ENCODE data around the gene WDR11.
"Not testable (repeated sequence)": the region's sequence is repeated elsewhere in the genome, so short reads cannot be mapped to it uniquely, and the experiment has no call there.

The WDR11 gene

DNA sequence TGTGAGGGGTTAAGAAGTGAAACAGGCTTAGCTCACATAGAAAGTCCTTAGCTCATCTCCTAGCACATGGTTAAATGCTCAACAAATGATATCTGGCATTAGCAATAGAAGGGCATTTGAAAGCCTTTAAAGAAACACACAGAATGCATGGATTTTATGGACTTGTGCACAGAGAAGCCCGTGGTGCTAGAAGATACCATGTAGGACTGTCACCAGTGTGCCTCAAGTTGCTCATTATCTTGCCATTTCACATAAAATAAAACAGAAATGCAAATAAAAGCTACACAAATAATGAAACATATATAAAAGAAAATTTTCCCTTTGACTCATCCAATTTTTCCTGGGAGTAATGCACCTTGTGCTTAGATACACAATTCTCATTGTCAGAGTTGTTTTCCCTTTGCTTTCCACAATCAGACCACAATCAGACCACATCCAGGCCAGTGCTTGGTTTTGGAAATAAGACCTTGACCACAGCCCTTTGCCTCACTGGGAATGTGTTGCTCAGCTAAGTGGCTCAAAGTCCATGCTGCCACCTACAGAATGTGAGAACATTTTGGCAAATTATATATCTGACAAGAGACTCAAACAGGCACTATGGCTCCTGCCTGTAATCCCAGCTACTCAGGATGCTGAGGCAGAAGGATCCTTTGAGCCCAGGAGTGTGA, 9.5 kb upstream of the WDR11 start:
- no peak for DNase-seq

DNA sequence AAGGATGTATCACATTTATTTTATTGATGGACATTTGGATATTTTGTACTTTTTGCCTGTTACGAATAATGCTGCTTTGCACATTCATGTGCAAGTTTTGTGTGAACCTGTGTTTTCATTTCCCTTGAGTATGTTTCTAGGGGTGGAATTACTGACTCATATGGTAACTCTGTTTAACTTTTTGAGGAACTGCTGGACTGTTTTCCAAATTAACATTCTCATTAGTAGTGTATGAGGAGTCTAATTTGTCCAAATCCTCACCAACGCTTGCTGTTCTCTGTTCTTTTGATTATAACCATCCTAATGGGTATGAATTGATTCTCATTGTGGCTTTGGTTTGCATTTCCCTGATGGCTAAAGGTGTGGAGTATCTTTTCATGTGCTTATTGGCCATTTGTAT, 3.2 kb downstream of the WDR11 start:
- no peak for DNase-seq

DNA sequence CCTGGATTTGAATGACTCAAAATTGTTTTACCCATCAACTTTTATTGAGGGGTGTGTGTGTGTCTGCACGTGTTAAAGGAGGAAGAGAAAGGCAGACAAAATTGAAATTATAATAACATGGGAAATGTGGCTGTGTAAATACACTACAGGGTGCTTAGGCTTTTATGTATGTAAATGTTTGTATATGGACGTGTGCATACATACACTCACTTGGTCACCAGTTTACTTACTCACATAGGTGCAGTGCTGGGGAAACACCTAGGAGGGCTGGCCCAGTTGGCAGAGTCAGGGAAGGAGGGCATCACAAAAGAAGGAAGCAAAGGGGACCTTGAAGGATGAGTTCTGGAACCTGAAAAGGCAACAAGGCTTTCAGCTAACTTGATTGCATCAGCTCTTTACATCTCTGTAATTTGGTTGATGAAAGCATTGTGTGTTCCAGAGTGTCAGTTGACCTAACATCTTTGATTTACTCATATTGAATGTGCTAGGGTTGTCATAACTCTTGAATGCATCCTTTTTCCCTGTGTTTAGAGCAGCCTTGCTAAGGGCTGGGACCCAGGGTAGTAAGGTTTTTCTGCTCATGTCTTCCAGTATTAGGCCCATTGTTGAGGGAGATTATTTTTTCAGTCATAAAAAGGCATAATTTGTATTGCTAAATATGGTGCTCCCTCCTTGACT, 10.2 kb downstream of the WDR11 start:
- no peak for DNase-seq

- DNase-seq = peak; percentile 5
Measured at GRCh38 chr10:120873741-120874140, 22.6 kb downstream of the WDR11 start.

GRCh38 chr10:120883071-120883470, 31.9 kb downstream of the WDR11 start:
- DNase-seq = no peak

DNA sequence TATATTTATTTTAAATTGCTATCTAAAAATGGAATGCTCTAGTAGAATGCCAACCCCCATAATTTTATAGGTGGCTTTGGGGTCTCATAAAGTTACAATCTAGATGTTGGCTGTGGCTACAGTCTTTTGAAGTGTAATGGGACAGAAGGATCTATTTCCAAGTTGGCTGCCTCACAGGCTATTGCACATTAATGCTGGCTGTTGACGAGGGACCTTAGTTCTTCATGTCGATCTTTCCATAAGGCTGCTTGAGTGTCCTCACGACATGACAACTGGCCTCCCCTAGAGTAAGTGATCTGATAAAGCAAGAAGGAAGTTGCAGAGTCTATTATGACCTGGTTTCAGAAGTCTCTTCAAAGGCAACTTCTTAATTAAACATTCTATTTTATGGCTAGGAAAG, 36.3 kb downstream of the WDR11 start:
- DNase-seq = no peak

- DNase-seq = no peak
Measured at GRCh38 chr10:120891365-120891764, 40.2 kb downstream of the WDR11 start.

GRCh38 chr10:120894556-120894955, 43.4 kb downstream of the WDR11 start:
- DNase-seq = no peak

DNA sequence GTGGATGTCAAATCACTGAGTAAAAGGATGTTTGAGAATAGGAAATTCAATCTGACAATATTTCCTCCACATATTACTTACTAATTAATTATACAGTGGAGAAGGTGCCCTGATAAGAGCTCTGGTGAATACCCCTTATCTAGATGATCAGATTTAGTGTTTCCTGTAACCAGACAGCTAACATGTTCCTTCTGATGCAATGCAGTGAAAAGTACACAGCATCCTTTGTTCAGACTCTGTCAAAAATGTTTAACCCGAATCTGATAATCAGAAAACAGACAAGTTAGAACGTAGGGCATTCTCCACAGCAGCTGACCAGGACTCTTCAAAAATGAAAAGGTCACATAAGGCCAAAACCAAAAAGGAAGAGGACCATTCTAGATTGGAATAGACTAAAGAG, 46.2 kb downstream of the WDR11 start:
- peak; percentile 74 for DNase-seq

DNA sequence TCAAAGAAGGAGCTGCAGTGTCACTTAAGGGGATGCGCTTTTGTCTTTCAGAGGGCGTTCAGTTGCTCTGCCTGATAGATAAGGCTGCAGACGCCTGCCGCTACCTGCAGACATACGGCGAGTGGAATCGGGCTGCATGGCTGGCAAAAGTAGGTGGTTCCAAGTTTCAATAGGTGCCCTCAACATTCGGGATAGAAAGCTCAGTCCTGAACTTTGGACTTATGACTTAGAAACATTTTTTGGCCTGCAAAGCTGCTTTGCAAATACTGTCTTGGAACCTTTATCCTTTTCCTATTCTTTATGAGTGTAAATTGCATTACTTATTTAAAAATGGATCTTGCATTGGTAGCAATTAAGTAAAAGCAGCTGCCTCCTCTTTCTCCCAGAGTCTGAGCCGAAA, 54.1 kb downstream of the WDR11 start:
- DNase-seq = no peak

GRCh38 chr10:120917521-120918250, 66.5 kb downstream of the WDR11 start:
- DNase-seq = no peak

GRCh38 chr10:120923886-120924285, 72.7 kb downstream of the WDR11 start:
- not testable (repeated sequence) for DNase-seq

DNA sequence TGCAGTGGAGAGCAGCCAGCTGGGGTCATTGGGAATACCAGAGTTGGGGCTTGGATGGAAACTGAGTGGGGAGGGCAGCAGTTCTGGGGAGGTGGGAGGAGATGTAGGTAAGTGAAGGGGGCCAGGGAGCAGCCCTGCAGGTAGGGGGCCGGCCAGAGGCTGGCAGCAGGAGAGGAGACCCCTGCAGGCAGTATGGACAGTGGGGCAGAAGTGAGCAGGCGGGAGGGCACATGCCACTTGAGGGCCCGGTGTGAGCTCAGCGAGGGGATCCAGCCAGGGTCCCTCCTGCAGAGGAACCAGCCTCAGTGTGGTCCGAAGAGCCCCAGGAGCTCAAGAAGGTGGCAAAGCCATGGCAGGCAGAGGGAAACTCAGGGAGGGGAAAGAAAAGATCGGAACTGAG, 75.4 kb downstream of the WDR11 start:
- no peak for DNase-seq

GRCh38 chr10:120927352-120927751, 76.2 kb downstream of the WDR11 start:
- no peak for DNase-seq

DNA sequence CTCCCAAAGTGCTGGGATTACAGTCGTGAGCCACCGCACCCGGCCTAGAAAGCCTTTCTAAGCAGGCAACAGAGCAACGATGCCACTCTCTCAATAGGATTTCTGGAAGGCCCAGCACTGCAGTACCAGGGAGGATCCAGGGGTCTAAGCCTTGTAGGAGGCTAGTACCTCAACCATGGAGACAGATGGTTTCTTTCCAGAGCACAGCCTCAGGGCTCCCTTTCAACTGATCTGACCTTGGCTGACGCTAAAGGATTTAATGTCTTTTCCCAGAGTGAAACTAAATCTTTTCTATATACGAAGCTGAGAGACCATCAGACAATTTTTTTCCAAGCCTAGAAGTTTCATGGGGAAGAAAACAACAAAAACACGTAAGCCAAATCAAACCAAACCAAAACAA, 78.0 kb downstream of the WDR11 start:
- no peak for DNase-seq

DNA sequence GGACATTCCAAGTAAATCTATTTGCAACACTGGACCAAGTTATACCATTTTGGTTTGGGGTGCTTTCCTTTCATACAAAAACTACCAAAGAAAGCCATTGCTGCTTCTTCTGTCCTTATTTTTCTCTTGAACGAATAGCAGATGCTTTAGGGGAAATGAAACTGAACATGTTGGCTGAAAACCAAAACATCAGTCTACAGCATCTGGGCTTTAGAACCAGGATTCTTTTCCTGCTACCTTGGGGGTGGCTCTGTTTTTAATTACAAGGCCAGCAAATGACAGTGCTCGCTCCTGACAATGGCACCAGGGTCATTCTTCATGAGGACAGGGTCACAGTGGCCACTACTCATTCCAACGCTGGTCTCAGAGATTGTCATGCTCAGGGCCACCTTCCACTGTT, 80.3 kb downstream of the WDR11 start:
- DNase-seq = peak; percentile 39

DNA sequence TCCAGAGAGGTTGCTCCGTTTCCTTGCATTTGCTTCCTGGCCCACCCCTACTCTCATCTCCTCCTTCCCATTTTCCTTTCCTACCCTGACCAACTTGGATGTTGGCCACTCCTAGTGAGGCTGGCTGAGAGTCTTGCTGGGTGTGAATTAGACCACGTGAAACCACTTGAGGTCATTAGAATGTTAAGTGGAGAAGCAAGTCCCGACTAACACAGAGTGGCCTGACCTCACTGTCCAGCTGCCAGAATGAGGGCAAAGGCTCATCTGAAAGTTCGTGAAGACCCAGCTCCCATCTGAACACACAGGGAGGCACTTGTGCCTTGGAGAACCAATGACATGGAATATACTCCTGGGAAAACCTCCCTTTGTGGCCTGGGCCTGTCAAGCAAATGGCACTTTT, 80.8 kb downstream of the WDR11 start:
- no peak for DNase-seq

- no peak for DNase-seq
Measured at GRCh38 chr10:120938822-120939221, 87.7 kb downstream of the WDR11 start.

GRCh38 chr10:120940299-120940900, 89.2 kb downstream of the WDR11 start:
- no peak for DNase-seq

DNA sequence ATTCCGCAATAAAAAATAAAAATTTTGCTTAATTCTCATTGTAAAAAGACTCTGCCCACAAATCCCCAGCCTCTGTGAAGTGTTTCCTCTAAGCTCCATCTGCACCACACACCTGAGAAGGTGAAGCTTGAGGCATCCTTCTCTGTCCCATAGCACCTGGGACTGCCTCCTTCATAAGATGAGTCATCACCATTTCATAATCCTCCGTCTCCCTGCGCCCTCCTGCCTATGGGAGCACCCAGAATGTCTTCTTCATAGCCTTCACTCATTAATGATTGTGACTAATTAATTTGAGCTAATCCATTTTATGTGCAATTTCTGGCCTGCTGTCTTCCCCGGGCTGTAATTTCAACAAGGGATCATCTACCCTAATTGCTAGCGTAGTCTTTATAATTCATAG, 90.3 kb downstream of the WDR11 start:
- DNase-seq = no peak

GRCh38 chr10:120942806-120943413, 91.7 kb downstream of the WDR11 start:
- peak; percentile 94 for DNase-seq

- DNase-seq = no peak
Measured at GRCh38 chr10:120943542-120943941, 92.4 kb downstream of the WDR11 start.

- DNase-seq = no peak
Measured at GRCh38 chr10:120944586-120945125, 93.5 kb downstream of the WDR11 start.

Data from eye (tissue), 1 donor.